Measurements from ENCODE around the gene COL1A1. TPM values are rescaled to one million over a fixed set of nuclear protein-coding genes. Genes with fewer than 3 reads are reported as not detected.

COL1A1 gene
- total and polyA plus RNA-seq, 2 donors from 2014 or later, result 9.2 to 142 TPM

- H3K4me3 ChIP-seq (ENCODE audit: low read length in 3 of 3), result no peak overlapping the region
- intact Hi-C loops (cut with DNase I), result no loop called here
- peaks cover 0 to 22% (median 15%) of the 10 kb centered on the region in 3 donors for H3K4me1 ChIP-seq (ENCODE audit: control insufficient read depth in 2 of 3, insufficient read depth in 2 of 3, low read depth in 1 of 3, low read length in 3 of 3)
- H3K27ac ChIP-seq (ENCODE audit: low read depth in 2 of 2, low read length in 2 of 2), result no peak overlapping the region
- no peak overlapping the region for H3K9ac ChIP-seq (ENCODE audit: low read length in 3 of 3)
- DNase-seq (peak in 1 of 5 donors; percentile 69), FAIRE-seq (no peak)
- H3K36me3 ChIP-seq (ENCODE audit: control insufficient read depth in 2 of 3, insufficient read depth in 3 of 3, low read length in 3 of 3), result peaks cover 10 to 57% (median 30%) of the 10 kb centered on the region in 3 donors
- TF ChIP-seq CTCF (IDR thresholded peaks at IDR 0.05; ENCODE audit: borderline replicate concordance, extremely low read depth, insufficient read depth), result no peak
- no peaks in the 10 kb centered on the region for H3K9me3 ChIP-seq (ENCODE audit: control insufficient read depth in 2 of 3, insufficient read depth in 1 of 3, low read length in 3 of 3)
- no peaks in the 10 kb centered on the region for H3K27me3 ChIP-seq (ENCODE audit: control insufficient read depth, insufficient read depth, low read length)
Measured at GRCh38 chr17:50139185-50139783, 62.1 kb downstream of the COL1A1 start.

- Histone ChIP-seq H3K36me3 (ENCODE audit: control insufficient read depth in 2 of 3, insufficient read depth in 3 of 3, low read length in 3 of 3) (peaks cover 10 to 40% (median 28%) of the 10 kb centered on the region in 3 donors), H3K27me3 (ENCODE audit: control insufficient read depth, insufficient read depth, low read length) (no peaks in the 10 kb centered on the region), H3K27ac (ENCODE audit: low read depth in 2 of 2, low read length in 2 of 2) (peak overlapping the region in 1 of 2 donors; percentile 34), H3K9me3 (ENCODE audit: control insufficient read depth in 2 of 3, insufficient read depth in 1 of 3, low read length in 3 of 3) (no peaks in the 10 kb centered on the region), H3K4me3 (ENCODE audit: low read length in 3 of 3) (peak overlapping the region in 1 of 3 donors; percentile 25), H3K4me1 (ENCODE audit: control insufficient read depth in 2 of 3, insufficient read depth in 2 of 3, low read depth in 1 of 3, low read length in 3 of 3) (peaks cover 0 to 31% (median 31%) of the 10 kb centered on the region in 3 donors), H3K9ac (ENCODE audit: low read length in 3 of 3) (no peak overlapping the region)
- intact Hi-C loops (cut with DNase I), result no loop called here
- FAIRE-seq (no peak), DNase-seq (no peak)
- no peak for TF ChIP-seq CTCF (IDR thresholded peaks at IDR 0.05; ENCODE audit: borderline replicate concordance, extremely low read depth, insufficient read depth)
Measured at GRCh38 chr17:50137042-50137441, 64.4 kb downstream of the COL1A1 start.

GRCh38 chr17:50136096-50136687, 65.2 kb downstream of the COL1A1 start:
- Histone ChIP-seq H3K9me3 (ENCODE audit: control insufficient read depth in 2 of 3, insufficient read depth in 1 of 3, low read length in 3 of 3) (no peaks in the 10 kb centered on the region), H3K4me1 (ENCODE audit: control insufficient read depth in 2 of 3, insufficient read depth in 2 of 3, low read depth in 1 of 3, low read length in 3 of 3) (peaks cover 0 to 31% (median 28%) of the 10 kb centered on the region in 3 donors), H3K27ac (ENCODE audit: low read depth in 2 of 2, low read length in 2 of 2) (peak overlapping the region in 1 of 2 donors; percentile 74), H3K9ac (ENCODE audit: low read length in 3 of 3) (peak overlapping the region in 1 of 3 donors; percentile 65), H3K27me3 (ENCODE audit: control insufficient read depth, insufficient read depth, low read length) (no peaks in the 10 kb centered on the region), H3K4me3 (ENCODE audit: low read length in 3 of 3) (peak overlapping the region in 2 of 3 donors; percentile 0 to 67), H3K36me3 (ENCODE audit: control insufficient read depth in 2 of 3, insufficient read depth in 3 of 3, low read length in 3 of 3) (peaks cover 10 to 38% (median 26%) of the 10 kb centered on the region in 3 donors)
- no peak for DNase-seq
- no peak for FAIRE-seq
- no peak for TF ChIP-seq CTCF (IDR thresholded peaks at IDR 0.05; ENCODE audit: borderline replicate concordance, extremely low read depth, insufficient read depth)
- intact Hi-C loops (cut with DNase I), result no loop called here
